ENCODE measurements around the gene ABCG1.

ABCG1 gene

GRCh38 chr21:42191696-42192595 lies 27.0 kb upstream of the ABCG1 start:
- DNase-seq (ENCODE audit: low spot score), result no peak

GRCh38 chr21:42193131-42193671 lies 25.7 kb upstream of the ABCG1 start:
- no peak for DNase-seq (ENCODE audit: low spot score)

- DNase-seq (ENCODE audit: low spot score), result no peak
These were observed 25.2 kb upstream of the ABCG1 start for GRCh38 chr21:42193721-42194120.

- no peak for DNase-seq (ENCODE audit: low spot score)
These were observed 24.1 kb upstream of the ABCG1 start for GRCh38 chr21:42194863-42195262.

- no peak for DNase-seq (ENCODE audit: low spot score)
These were observed 23.4 kb upstream of the ABCG1 start for GRCh38 chr21:42195378-42196031.

GRCh38 chr21:42198929-42199867 lies 19.7 kb upstream of the ABCG1 start:
- DNase-seq (ENCODE audit: low spot score), result peak; percentile 44

- DNase-seq (ENCODE audit: low spot score), result no peak
These were observed 19.0 kb upstream of the ABCG1 start for GRCh38 chr21:42199868-42200463.

GRCh38 chr21:42200906-42201614 lies 17.9 kb upstream of the ABCG1 start:
- DNase-seq (ENCODE audit: low spot score), result no peak

- DNase-seq (ENCODE audit: low spot score), result no peak
These were observed 17.3 kb upstream of the ABCG1 start for GRCh38 chr21:42201615-42202161.

GRCh38 chr21:42202321-42202720 lies 16.6 kb upstream of the ABCG1 start:
- DNase-seq (ENCODE audit: low spot score), result no peak

- no peak for DNase-seq (ENCODE audit: low spot score)
These were observed 15.6 kb upstream of the ABCG1 start for GRCh38 chr21:42203321-42203720.

GRCh38 chr21:42203936-42204335 lies 15.0 kb upstream of the ABCG1 start:
- no peak for DNase-seq (ENCODE audit: low spot score)

- DNase-seq (ENCODE audit: low spot score), result no peak
These were observed 11.5 kb upstream of the ABCG1 start for GRCh38 chr21:42207426-42207825.

- no peak for DNase-seq (ENCODE audit: low spot score)
These were observed 10.9 kb upstream of the ABCG1 start for GRCh38 chr21:42208036-42208435.

GRCh38 chr21:42208801-42209490 lies 10.0 kb upstream of the ABCG1 start:
- no peak for DNase-seq (ENCODE audit: low spot score)

GRCh38 chr21:42209801-42210479 lies 9.0 kb upstream of the ABCG1 start:
- DNase-seq (ENCODE audit: low spot score), result no peak

- DNase-seq (ENCODE audit: low spot score), result no peak
These were observed 6.7 kb upstream of the ABCG1 start for GRCh38 chr21:42212266-42212665.

GRCh38 chr21:42213082-42213774 lies 5.7 kb upstream of the ABCG1 start:
- no peak for DNase-seq (ENCODE audit: low spot score)

Measured in HuH-7 (cell line).